GM23338 (cell line): ENCODE results near the gene PLXNC1.

Experiments used
- CREB1 ChIP-seq: fragments of 250-450 bp; sonication (Bioruptor Pico); IDR thresholded peaks from 2 replicates; pipeline ENCODE4 v1.5.0; 2020; ENCODE audit warnings: low read depth, mild to moderate bottlenecking, moderate library complexity
- CTCF ChIP-seq, 2 experiments: fragments of 200-600 bp in 1 of 2; sonication (generic) in 1 of 2; conservative IDR thresholded peaks; 2 replicates each; pipeline versions ENCODE4 v1.5.1 to v1.6.1; 2016 to 2017; ENCODE audit warnings: antibody characterized with exemption in 2 of 2, low read depth in 2 of 2, mild to moderate bottlenecking in 2 of 2, moderate library complexity in 1 of 2
- EZH2 ChIP-seq: fragments of 200-600 bp; sonication (generic); IDR thresholded peaks from one replicate; pipeline ENCODE4 v1.8.0; 2017; ENCODE audit warnings: antibody characterized with exemption, mild to moderate bottlenecking, low read depth; ENCODE audit not compliant: unreplicated experiment
- EZH2phosphoT487 ChIP-seq: fragments of 200-600 bp; sonication (generic); IDR thresholded peaks from one replicate; pipeline ENCODE4 v1.8.1; 2018; ENCODE audit warnings: antibody characterized with exemption; ENCODE audit not compliant: unreplicated experiment
- JUNB ChIP-seq: IDR thresholded peaks from one replicate; pipeline ENCODE4 v1.6.1; 2016; ENCODE audit warnings: antibody characterized with exemption; ENCODE audit not compliant: unreplicated experiment
- NANOG ChIP-seq: IDR thresholded peaks from 2 replicates; pipeline ENCODE4 v1.6.1; 2016; ENCODE audit warnings: antibody characterized with exemption, borderline replicate concordance
- POLR2AphosphoS5 ChIP-seq: IDR thresholded peaks from 2 replicates; pipeline ENCODE4 v1.6.1; 2016; ENCODE audit warnings: antibody characterized with exemption, low read depth
- REST ChIP-seq: IDR thresholded peaks from one replicate; pipeline ENCODE4 v1.6.1; 2018; ENCODE audit warnings: antibody characterized with exemption; ENCODE audit not compliant: unreplicated experiment

GRCh38 chr12:94162108-94162507 is 13.7 kb downstream of the PLXNC1 start:
- no peak for TF ChIP-seq CTCF (conservative IDR thresholded peaks at IDR 0.05; ENCODE audit: low read depth in 2 of 2)
- no peak for TF ChIP-seq POLR2AphosphoS5
- TF ChIP-seq EZH2, result no peak
- TF ChIP-seq CREB1, result no peak
- TF ChIP-seq REST, result no peak
- TF ChIP-seq NANOG, result no peak
- TF ChIP-seq EZH2phosphoT487, result no peak
- no peak for TF ChIP-seq JUNB
